Right forelimb (tissue), 1 donor: Measurements from ENCODE around the gene XPC.
A peak's percentile ranks its signal among the peaks of the same experiment; 100 is the strongest.

Experiments used
- DNase-seq: peaks from one replicate; pipeline ENCODE4 v3.0.0-alpha.2; 2018

XPC gene

GRCh38 chr3:14146381-14147065 lies 31.9 kb downstream of the XPC start:
- no peak for DNase-seq

GRCh38 chr3:14145670-14146380 lies 32.6 kb downstream of the XPC start:
- no peak for DNase-seq

- no peak for DNase-seq
Observed at GRCh38 chr3:14145236-14145635, 33.2 kb downstream of the XPC start.

- DNase-seq = peak; percentile 65
Observed at GRCh38 chr3:14144423-14145075, 33.9 kb downstream of the XPC start.

- DNase-seq = no peak
Observed at GRCh38 chr3:14143271-14144225, 34.9 kb downstream of the XPC start.

GRCh38 chr3:14142567-14143270 lies 35.7 kb downstream of the XPC start:
- no peak for DNase-seq

- DNase-seq = no peak
Observed at GRCh38 chr3:14141602-14142341, 36.6 kb downstream of the XPC start.

- DNase-seq = no peak
Observed at GRCh38 chr3:14141144-14141543, 37.3 kb downstream of the XPC start.

- DNase-seq = peak; percentile 15
Observed at GRCh38 chr3:14140668-14141067, 37.7 kb downstream of the XPC start.

GRCh38 chr3:14139771-14140170 lies 38.6 kb downstream of the XPC start:
- DNase-seq = peak; percentile 34

- peak; percentile 21 for DNase-seq
Observed at GRCh38 chr3:14138878-14139655, 39.3 kb downstream of the XPC start.

GRCh38 chr3:14138109-14138877 lies 40.1 kb downstream of the XPC start:
- peak; percentile 40 for DNase-seq

GRCh38 chr3:14137445-14137844 lies 41.0 kb downstream of the XPC start:
- DNase-seq = no peak

GRCh38 chr3:14137004-14137403 lies 41.4 kb downstream of the XPC start:
- DNase-seq = no peak

- DNase-seq = no peak
Observed at GRCh38 chr3:14135581-14135980, 42.8 kb downstream of the XPC start.

- no peak for DNase-seq
Observed at GRCh38 chr3:14134291-14134690, 44.1 kb downstream of the XPC start.

- no peak for DNase-seq
Observed at GRCh38 chr3:14133876-14134275, 44.5 kb downstream of the XPC start.

GRCh38 chr3:14133188-14133800 lies 45.1 kb downstream of the XPC start:
- DNase-seq = no peak

- DNase-seq = no peak
Observed at GRCh38 chr3:14132689-14133088, 45.7 kb downstream of the XPC start.
